GM18873 (cell line): ENCODE data around the gene CMTM5.

ENCODE experiments used
- ATAC-seq: cut with Tn5 transposase; IDR thresholded peaks from one replicate; pipeline ENCODE4 v1.9.1; 2021; ENCODE audit warnings: mild to moderate bottlenecking, moderate library complexity, moderate number of reproducible peaks; ENCODE audit not compliant: unreplicated experiment, low FRiP score

Gene CMTM5

DNA sequence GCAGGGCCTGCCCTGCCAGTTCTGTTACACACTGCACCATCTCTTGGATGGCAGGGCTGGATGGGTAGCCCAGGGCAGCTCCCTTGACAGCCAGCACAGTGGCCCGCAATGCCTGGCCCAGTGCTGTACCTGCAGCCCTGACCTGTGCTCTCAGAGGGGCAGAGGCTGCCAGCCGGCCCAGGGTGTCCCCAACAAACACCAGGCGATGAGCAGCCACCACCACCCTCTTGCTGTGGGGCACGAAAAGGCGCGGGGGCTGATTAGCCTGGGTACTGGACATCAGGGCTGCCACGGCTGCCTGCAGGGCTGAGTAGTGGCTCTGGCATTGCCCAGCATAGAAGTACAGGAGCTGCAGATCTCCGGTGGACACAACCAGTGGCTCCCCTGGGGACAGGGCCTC lies 19.6 kb upstream of the CMTM5 start:
- ATAC-seq, result no peak

DNA sequence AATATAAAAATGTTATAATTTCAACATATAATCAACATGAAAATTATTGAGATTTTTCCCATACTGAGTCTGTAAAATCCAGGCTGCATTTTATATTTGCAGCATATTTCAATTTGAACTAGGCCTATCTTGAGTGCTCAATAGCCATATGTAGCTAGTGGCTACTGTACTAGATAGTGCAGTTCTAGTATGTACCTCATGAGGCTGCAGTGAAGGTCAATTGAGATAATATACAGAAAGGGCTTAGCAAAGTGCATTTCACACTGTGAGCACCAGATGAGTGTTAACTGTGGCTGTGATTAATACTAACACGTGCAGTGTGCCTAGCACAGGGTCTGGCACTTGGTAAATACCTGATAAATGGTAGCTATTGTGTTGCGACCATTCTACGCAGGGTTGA lies 18.8 kb upstream of the CMTM5 start:
- ATAC-seq, result no peak

DNA sequence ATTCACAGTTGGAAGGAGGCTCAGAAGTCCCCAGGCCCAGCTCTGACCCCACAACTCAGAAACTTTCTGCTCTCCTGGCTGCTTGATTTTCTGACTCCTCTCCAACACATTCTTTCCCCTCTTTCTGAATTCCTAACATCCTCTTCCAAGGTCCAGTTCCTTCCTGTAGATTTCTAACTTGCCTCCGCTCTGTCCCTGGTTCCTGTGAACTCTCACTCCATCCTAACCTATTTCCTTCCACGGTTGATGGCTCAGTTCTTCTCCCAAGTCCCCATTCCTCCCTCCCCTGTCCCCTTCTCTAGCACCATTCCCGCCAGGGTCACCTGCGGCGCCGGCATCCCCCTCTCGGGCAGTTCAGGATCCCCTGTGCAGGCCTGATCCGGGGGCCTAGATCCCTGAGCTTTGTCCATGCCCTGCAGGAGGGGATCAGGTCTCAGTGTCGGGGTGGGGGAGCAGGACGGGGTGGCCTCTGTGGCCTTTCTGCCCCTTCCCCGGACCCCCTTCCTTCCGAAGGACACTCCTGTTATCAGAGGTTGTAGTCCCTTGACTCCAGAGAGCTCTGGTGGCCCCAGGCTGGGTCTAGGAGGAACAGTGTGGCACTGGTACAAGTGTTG lies 18.2 kb upstream of the CMTM5 start:
- no peak for ATAC-seq

DNA sequence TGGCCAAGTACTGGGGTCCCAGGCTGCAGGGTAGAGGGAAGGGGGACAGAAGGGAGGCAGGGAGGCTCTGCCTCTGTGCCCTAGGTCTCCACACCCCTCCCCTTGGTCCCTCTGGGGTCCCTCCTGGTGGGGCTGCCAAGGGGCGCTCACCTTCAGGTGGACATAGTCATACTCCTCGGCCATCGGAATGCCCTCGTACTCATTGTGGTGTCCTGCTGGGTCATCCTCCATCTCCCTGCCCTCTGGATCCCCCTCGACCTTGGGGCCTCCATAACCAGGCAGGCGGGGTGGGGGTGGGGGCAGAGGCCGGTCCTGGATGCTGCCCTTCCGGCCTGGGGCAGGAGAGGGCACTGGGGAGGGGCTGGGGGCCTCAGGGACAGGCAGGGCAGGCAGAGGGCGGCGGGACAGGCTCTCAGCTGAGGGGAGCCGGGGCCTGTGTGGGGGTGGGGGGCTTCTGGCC lies 17.6 kb upstream of the CMTM5 start:
- ATAC-seq, result no peak

DNA sequence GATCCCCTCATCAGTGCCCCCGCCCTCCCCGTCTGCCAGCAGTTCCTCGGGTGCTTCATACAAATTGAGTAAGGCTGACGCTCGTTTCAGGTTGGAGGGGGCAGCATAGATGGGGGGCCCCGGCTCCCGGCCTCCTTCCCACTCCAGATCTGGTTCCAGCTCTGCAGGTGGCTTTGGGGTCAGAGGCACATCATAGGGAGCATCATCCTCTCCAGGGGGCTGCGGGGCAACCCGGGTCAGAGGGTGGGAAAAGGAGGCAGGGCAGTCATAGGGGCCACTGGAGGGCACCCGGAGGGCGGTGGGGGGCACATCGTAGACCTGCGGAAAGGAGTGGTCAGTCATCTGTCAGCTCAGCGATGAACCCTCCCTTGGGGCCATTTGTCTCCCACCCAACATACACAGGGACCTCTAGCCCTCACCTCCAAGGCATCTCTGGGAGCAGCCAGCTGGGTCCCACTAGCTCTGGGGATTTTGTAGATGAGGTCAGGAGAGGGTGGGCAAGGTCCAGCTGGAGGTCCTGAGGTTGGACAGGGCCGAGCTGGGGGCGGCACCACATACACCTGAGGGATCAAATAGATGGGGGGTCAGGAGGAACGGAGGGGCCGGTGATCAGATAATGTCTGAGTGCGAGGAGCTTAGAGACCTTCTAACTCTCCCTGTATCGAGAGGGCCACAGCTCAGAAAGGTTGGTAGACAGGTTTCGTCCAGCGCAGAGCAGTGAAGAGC lies 17.0 kb upstream of the CMTM5 start:
- no peak for ATAC-seq

DNA sequence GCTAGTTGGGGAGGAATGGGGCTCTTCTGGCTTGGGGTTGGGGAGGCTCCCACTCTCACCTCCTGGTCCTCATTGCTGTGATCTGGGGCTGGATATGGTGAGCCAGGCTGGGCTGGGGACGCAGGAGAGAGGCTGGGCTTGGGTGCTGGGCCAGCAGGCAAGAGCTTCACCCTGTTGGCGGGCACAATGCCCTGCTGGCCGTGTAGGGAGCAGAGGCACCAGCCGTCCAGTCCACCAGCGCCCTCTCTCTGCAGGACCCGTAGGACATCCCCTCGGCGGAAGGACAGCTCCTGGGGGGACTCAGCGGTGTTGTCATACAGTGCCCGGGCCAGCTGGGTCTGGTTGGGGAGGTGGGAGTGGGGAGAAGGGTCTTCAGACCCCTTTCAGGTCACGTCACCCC lies 16.4 kb upstream of the CMTM5 start:
- ATAC-seq, result no peak

DNA sequence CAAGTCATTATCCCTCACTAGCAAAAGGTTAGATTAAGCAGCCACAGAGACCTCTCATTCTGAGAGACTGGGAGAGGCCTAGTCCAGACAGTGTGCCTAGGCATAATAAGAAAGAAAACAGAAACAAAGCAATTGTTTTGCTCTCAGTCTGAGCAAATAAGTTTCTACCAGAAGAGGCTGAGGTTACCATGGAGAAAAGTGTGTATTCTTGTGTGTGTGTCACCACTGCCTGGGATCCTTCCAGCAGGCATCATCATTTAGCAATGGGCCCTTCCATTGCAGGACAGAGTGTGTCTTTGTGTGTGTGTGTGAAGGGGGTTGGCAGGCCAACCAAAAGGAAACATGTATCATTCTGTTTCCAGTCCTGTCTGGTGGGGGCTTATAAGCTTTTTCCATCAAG lies 15.5 kb upstream of the CMTM5 start:
- no peak for ATAC-seq

DNA sequence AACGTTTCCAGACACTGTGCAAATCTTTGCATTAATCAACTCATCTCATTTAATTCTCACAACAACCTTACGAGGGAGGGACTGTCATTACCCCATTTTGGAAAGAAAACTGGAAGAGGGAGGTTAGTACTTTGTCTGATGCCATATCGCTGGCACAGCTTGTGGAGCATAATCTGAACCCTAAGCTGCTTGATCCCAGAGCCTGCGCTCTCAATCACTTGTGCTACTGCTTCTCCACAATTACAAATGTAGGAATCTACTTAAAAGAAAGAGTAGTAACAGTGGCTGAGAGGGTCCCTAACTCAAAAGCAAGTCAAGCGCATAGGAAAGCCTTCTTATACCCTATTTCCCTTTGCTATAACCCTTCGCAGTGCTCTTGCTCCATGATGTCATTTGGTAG lies 15.1 kb upstream of the CMTM5 start:
- ATAC-seq, result no peak

DNA sequence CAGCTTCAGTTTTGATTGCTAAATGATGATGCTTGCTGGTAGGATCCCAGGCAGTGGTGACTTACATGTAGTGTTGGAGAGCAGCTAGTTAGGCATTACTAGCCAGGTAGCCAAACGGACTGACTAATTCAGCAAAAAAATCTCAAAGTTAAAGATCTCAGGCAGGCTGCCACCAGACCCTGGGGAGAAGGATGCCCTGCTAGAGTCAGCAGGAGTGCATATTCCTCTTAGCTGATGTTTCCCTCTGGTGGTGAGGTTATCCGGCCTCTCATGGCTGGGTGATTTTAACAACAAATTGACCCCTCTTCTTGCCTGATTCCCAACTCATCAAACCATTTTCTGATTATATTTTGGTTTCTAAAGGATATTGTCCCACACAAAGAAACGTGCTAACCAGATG lies 14.6 kb upstream of the CMTM5 start:
- ATAC-seq, result no peak

DNA sequence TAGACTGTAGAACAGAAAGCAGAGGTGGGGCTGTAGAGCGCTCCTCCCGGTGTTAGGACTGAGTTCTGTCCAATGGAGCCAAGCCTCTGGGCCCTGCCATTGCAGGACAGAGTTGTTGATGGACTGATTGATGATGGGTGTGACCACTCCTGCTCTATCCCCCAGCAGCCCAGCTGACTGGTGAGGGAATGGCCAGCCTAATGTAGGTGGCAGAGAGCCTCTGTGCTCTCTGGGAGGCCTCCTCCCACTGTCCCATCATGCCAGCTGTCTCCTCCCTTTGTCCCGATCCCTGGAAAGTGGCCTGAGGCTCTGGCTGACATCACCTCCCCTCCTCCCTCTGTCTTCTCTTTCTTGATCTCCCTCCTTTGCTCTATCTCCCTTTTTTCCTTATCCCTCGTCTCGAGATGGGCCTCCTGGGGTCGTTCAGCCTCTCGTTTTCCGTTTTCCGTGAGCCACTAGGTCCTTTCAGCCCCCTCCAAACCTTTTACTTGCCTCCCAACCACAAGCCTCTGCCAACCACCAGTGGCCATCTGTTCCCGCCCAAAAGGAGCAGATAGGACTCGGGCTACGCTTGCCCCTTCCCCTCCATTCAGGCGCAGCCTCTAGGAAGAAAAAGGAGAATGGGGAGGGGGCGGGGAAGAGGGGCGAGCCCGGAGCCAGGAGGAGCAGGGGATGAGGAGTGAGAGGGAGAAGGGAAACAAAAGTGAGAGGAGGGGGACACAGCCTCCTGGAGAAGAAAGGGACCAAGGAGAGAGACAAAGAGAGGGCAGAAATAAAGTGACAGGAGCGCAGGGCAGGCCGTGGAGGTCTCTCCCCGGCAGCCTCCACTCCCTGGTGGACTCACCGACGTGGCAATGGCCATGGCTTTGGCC lies 12.4 kb upstream of the CMTM5 start:
- ATAC-seq, result no peak

DNA sequence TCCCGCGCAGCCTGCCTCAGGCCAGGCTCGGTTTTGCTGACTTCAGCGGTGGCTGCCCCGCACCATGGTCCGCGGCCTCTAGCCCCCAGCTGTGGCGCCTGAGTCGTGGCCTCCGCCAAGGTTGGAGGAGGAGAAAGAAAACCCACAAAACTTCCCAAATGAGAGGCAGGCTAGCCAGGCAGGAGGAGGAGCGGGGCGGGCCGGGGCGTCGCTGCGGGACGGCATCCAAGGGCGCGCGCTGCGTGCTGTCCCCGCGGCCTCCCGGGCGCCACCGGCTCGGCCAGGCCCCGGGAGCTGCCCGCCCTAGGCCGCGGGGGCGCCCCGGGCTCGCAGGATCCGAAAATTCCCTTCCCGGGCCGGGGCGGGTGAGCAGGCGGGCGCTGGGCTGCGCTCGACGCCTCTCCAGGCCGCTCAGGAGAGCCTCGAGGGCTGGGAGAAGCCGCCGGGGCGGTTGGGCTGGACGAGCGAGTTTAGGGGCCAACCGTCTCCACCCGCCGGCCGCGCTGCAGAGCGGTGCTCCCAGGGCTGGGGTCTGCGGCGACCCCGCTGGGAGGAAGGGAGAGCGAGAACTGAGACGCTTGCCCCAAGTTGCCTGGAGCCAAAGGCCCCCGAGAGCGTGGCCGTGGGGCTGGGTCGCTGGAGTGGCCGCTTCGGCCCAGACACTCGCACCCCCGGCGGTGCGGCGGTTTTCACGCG lies 11.7 kb upstream of the CMTM5 start, which contains the start of gene EFS:
TSS of gene EFS (minus strand) at position 137 of the 696 bp plus-strand sequence. CDS start 147 bp downstream, outside the sequence.
- ATAC-seq, result no peak

DNA sequence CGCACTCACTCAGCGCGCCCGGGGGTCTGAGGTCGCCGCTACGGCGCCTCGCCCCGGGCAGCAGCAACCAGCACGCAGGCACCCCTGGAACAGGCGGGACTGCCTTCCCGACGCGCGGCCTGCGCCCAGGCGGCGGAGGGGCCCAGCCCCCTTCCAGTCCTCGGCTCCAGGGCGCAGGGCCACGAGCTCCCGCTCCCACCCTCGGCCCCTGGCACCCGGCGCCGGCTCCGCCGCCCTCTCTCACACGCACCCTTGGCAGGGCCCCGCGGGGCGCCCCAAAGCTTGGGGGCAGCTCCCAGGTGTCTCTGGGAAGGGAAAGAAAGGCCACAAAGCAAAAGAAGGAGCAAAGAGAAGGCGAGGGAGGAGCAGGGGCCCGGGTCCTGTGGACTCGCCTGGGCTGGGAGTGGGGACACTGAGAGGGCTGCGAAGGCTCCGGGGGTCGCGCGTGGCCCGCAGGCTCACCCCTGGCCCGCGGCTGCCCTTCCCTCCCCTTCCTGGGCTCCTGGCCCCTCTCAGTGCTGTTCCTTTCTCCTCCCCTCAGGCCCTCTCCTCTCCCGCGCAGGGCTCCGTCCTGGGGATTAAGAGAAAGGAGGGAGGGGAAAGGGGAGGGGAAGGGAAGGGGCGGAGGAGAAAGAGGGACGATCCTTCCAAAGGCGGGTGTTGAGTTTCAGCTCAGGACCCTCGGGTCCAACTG lies 11.0 kb upstream of the CMTM5 start:
- no peak for ATAC-seq

DNA sequence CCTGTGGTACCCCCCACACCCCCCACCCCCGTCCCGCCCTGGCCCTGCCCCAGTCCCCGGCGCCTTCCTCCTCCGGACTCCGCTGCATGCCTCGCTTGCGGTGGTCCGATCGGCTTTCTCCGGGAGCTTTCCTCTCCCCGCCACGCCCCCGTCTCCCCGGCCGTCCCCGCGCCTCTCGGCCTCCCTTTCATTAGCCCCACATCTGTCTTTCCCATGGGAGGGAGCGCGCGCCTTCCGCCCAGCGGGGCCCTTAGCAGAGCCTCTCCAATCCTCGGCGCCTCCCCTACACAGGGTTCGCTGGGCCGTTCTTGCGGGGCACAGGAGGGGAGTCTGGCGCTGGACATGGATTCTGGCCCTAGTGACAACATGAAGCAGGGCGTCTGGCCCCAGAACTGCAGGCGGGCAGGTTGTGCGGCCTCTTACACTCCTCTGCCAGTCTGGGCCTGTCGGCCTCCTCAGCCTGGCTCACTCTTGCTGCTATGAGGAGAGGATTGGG lies 10.4 kb upstream of the CMTM5 start:
- no peak for ATAC-seq

DNA sequence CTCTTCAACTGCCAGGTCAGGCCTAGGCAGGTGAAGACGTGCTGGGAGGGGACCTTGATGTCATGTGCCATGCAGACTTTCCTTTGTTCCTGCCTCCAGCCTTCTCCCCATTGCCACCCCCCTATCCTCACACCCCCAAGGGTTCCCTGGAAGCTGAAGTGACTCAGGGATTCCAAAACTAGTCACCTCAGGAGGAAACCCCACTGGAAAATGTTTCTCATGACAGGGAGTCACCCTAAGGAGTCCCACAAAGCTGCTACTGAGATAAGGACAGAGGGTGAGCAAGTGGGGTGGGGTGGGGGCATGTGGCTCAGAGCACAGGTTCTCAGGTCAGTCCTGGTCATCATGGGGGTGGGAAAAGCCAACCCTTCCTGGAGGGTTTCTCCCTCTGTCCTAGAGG lies 6.6 kb upstream of the CMTM5 start:
- ATAC-seq, result no peak

DNA sequence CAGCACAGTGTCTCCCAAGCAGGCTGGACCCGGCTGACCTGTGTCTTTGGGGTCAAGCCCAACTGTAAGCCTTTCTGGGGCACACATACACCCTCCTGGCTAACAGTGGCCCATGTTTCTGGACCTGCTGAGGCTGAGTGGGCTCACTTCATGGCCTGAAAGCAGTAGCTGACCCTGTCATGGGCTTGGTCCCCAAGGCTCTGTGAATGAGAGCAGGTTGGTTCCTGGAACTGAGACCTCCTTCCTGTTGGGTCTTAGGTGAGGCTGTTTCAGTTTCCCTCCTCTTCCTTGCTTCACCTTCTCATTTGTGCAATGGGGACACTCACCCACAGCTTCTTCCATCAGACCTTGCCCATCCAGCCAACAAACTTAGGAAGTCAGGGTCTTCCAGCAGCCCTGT lies 5.0 kb upstream of the CMTM5 start:
- no peak for ATAC-seq

DNA sequence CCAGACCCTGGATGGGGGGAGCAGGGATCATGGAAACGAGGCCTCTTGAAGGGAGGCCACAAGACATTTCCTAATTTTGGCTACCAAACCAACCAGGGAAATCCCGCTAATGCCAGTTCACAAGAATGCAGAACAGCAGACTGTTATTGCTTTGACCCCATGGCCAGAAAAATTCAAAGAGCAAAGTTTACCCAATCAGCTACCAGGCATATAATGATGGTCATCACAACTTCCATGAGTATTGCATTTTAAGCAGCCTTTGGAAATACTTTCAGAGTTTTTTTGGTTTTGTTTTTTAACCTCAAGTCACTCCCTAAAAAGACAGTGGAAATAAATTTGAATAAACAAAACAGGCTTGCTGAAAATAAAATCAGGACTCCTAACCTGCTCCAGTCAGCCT lies 4.3 kb upstream of the CMTM5 start, which contains the start of gene IL25:
TSS of gene IL25 (plus strand) at position 301 of the 400 bp plus-strand sequence.
- no peak for ATAC-seq

DNA sequence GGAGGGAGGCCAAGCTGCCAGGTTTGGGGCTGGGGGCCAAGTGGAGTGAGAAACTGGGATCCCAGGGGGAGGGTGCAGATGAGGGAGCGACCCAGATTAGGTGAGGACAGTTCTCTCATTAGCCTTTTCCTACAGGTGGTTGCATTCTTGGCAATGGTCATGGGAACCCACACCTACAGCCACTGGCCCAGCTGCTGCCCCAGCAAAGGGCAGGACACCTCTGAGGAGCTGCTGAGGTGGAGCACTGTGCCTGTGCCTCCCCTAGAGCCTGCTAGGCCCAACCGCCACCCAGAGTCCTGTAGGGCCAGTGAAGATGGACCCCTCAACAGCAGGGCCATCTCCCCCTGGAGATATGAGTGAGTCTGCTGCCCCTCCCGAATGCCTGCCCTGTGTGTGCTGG lies 3.8 kb upstream of the CMTM5 start:
- no peak for ATAC-seq

DNA sequence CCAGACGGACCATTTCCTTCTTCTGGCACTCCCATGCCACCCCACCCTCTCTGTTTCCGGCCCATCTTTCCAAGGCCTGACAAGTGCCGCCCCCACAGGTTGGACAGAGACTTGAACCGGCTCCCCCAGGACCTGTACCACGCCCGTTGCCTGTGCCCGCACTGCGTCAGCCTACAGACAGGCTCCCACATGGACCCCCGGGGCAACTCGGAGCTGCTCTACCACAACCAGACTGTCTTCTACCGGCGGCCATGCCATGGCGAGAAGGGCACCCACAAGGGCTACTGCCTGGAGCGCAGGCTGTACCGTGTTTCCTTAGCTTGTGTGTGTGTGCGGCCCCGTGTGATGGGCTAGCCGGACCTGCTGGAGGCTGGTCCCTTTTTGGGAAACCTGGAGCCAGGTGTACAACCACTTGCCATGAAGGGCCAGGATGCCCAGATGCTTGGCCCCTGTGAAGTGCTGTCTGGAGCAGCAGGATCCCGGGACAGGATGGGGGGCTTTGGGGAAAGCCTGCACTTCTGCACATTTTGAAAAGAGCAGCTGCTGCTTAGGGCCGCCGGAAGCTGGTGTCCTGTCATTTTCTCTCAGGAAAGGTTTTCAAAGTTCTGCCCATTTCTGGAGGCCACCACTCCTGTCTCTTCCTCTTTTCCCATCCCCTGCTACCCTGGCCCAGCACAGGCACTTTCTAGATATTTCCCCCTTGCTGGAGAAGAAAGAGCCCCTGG lies 1.2 kb upstream of the CMTM5 start:
- no peak for ATAC-seq

DNA sequence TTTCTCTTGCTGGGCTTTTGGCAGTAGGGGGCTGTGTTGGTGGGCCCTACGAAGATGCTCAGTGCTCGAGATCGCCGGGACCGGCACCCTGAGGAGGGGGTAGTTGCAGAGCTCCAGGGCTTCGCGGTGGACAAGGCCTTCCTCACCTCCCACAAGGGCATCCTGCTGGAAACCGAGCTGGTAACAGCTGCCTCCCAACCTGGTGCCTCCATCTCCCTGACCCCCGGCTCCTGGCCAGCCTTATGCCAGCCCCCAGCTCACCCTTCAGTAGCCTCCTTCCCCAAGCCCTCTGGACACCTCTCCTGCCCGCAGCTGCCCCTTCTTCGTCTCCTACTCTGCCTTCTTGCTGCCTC lies 328 bp downstream of the CMTM5 start:
- no peak for ATAC-seq
